Measurements from ENCODE around the gene GDF7.
A peak's percentile ranks its signal among the peaks of the same experiment; 100 is the strongest.

The GDF7 gene

GRCh38 chr2:20648206-20648605, 18.7 kb upstream of the GDF7 start:
- Mint-ChIP-seq H3K27ac (no peak overlapping the region), H3K27me3 (no peaks in the 10 kb centered on the region), H3K4me1 (peaks cover 34% of the 10 kb centered on the region), H3K9me3 (no peaks in the 10 kb centered on the region), H3K4me3 (no peak overlapping the region)
- ATAC-seq (no peak), DNase-seq (no peak)

GRCh38 chr2:20648831-20649230, 18.1 kb upstream of the GDF7 start:
- H3K4me1 Mint-ChIP-seq, result peaks cover 34% of the 10 kb centered on the region
- H3K9me3 Mint-ChIP-seq, result no peaks in the 10 kb centered on the region
- ATAC-seq (no peak), DNase-seq (no peak)
- no peak overlapping the region for H3K4me3 Mint-ChIP-seq
- peak overlapping the region in 1 of 2 donors; percentile 52 for H3K27ac Mint-ChIP-seq
- no peaks in the 10 kb centered on the region for H3K27me3 Mint-ChIP-seq

- Mint-ChIP-seq H3K4me1 (peaks cover 34% of the 10 kb centered on the region), H3K27me3 (no peaks in the 10 kb centered on the region), H3K9me3 (no peaks in the 10 kb centered on the region), H3K27ac (no peak overlapping the region), H3K4me3 (peak overlapping the region; percentile 92 to 93)
- DNase-seq (no peak), ATAC-seq (no peak)
Measured at GRCh38 chr2:20649576-20649975, 17.4 kb upstream of the GDF7 start.

- peaks cover 34% of the 10 kb centered on the region for H3K4me1 Mint-ChIP-seq
- DNase-seq, result no peak
- no peaks in the 10 kb centered on the region for H3K27me3 Mint-ChIP-seq
- peak overlapping the region; percentile 92 to 93 for H3K4me3 Mint-ChIP-seq
- H3K27ac Mint-ChIP-seq, result peak overlapping the region in 1 of 2 donors; percentile 42
- H3K9me3 Mint-ChIP-seq, result no peaks in the 10 kb centered on the region
- ATAC-seq, result no peak
Measured at GRCh38 chr2:20649976-20650375, 17.0 kb upstream of the GDF7 start.

- H3K4me3 Mint-ChIP-seq, result peak overlapping the region; percentile 92 to 93
- peak overlapping the region; percentile 68 to 89 for H3K27ac Mint-ChIP-seq
- no peak for DNase-seq
- no peaks in the 10 kb centered on the region for H3K9me3 Mint-ChIP-seq
- no peaks in the 10 kb centered on the region for H3K27me3 Mint-ChIP-seq
- ATAC-seq, result peak; percentile 16
- peaks cover 34% of the 10 kb centered on the region for H3K4me1 Mint-ChIP-seq
Measured at GRCh38 chr2:20650393-20650876, 16.5 kb upstream of the GDF7 start.

- Mint-ChIP-seq H3K27ac (peak within 1 kb of the TSS; percentile 77 to 89), H3K4me3 (peak within 1 kb of the TSS; percentile 92 to 93), H3K9me3 (no peaks in the 10 kb centered on the region), H3K27me3 (no peaks in the 10 kb centered on the region), H3K4me1 (peaks cover 34% of the 10 kb centered on the region)
- ATAC-seq, result peak; percentile 93
- DNase-seq, result peak; percentile 90 to 95
Measured at GRCh38 chr2:20650877-20651730, 15.8 kb upstream of the GDF7 start, which contains the start of gene HS1BP3. Gene HS1BP3 (minus strand): TSS chr2:20651098. CDS start chr2:20651063, 35 bp downstream.

GRCh38 chr2:20651731-20652099, 15.2 kb upstream of the GDF7 start:
- Mint-ChIP-seq H3K9me3 (no peaks in the 10 kb centered on the region), H3K27ac (peak overlapping the region in 1 of 2 donors; percentile 87)
- no peak for ATAC-seq

GRCh38 chr2:20652141-20652540, 14.8 kb upstream of the GDF7 start:
- Mint-ChIP-seq H3K4me3 (no peak overlapping the region), H3K4me1 (peaks cover 34% of the 10 kb centered on the region), H3K27me3 (no peaks in the 10 kb centered on the region), H3K27ac (no peak overlapping the region), H3K9me3 (no peaks in the 10 kb centered on the region)
- ATAC-seq, result no peak
- no peak for DNase-seq

More at GRCh38 chr2:20651731-20652099, 15.2 kb upstream of the GDF7 start:
- H3K4me3 Mint-ChIP-seq, result peak overlapping the region; percentile 92 to 93
- H3K4me1 Mint-ChIP-seq, result peaks cover 34% of the 10 kb centered on the region
- H3K27me3 Mint-ChIP-seq, result no peaks in the 10 kb centered on the region
- no peak for DNase-seq

- no peak for DNase-seq
- H3K27me3 Mint-ChIP-seq, result no peaks in the 10 kb centered on the region
- no peak overlapping the region for H3K27ac Mint-ChIP-seq
- no peak for ATAC-seq
- H3K4me1 Mint-ChIP-seq, result peaks cover 33% of the 10 kb centered on the region
- no peak overlapping the region for H3K4me3 Mint-ChIP-seq
- H3K9me3 Mint-ChIP-seq, result no peaks in the 10 kb centered on the region
Measured at GRCh38 chr2:20652673-20653575, 14.0 kb upstream of the GDF7 start.

GRCh38 chr2:20653695-20654534, 13.0 kb upstream of the GDF7 start:
- Mint-ChIP-seq H3K27me3 (peaks cover 2% of the 10 kb centered on the region), H3K9me3 (no peaks in the 10 kb centered on the region), H3K27ac (no peak overlapping the region), H3K4me1 (peaks cover 23% of the 10 kb centered on the region), H3K4me3 (no peak overlapping the region)
- no peak for DNase-seq
- no peak for ATAC-seq

GRCh38 chr2:20654535-20654813, 12.5 kb upstream of the GDF7 start:
- no peak for DNase-seq
- H3K9me3 Mint-ChIP-seq, result no peaks in the 10 kb centered on the region
- H3K27ac Mint-ChIP-seq, result no peak overlapping the region
- ATAC-seq, result no peak
- peaks cover 7% of the 10 kb centered on the region for H3K27me3 Mint-ChIP-seq
- no peak overlapping the region for H3K4me3 Mint-ChIP-seq
- peaks cover 19% of the 10 kb centered on the region for H3K4me1 Mint-ChIP-seq

GRCh38 chr2:20656561-20656960, 10.4 kb upstream of the GDF7 start:
- H3K4me3 Mint-ChIP-seq, result no peak overlapping the region
- no peaks in the 10 kb centered on the region for H3K9me3 Mint-ChIP-seq
- ATAC-seq, result peak; percentile 32
- H3K27me3 Mint-ChIP-seq, result peaks cover 21% of the 10 kb centered on the region
- no peak overlapping the region for H3K27ac Mint-ChIP-seq
- H3K4me1 Mint-ChIP-seq, result peaks cover 3% of the 10 kb centered on the region
- DNase-seq, result no peak

- peaks cover 32% of the 10 kb centered on the region for H3K27me3 Mint-ChIP-seq
- ATAC-seq (no peak), DNase-seq (no peak)
- H3K4me1 Mint-ChIP-seq, result no peaks in the 10 kb centered on the region
- H3K9me3 Mint-ChIP-seq, result no peaks in the 10 kb centered on the region
- H3K27ac Mint-ChIP-seq, result no peak overlapping the region
- H3K4me3 Mint-ChIP-seq, result no peak overlapping the region
Measured at GRCh38 chr2:20657522-20658235, 9.3 kb upstream of the GDF7 start.

- peaks cover 9% of the 10 kb centered on the region for H3K4me1 Mint-ChIP-seq
- DNase-seq (no peak), ATAC-seq (no peak)
- H3K9me3 Mint-ChIP-seq, result no peaks in the 10 kb centered on the region
- H3K27ac Mint-ChIP-seq, result no peak overlapping the region
- H3K27me3 Mint-ChIP-seq, result peaks cover 62% of the 10 kb centered on the region
- no peak overlapping the region for H3K4me3 Mint-ChIP-seq
Measured at GRCh38 chr2:20660506-20661420, 6.2 kb upstream of the GDF7 start.

Measured in stimulated activated naive CD8-positive, alpha-beta T cell treated with anti-CD3 and anti-CD28 coated beads, Interleukin-15, amount 100 ng/mL, for 72 hours (primary cell).